C1 segment of cervical spinal cord (tissue), 14 donors: Measurements from ENCODE around the gene ZNF267.
"Not testable (repeated sequence)": the region's sequence is repeated elsewhere in the genome, so short reads cannot be mapped to it uniquely, and the experiment has no call there.

Source experiments
- DNase-seq, 14 donors: peaks; one replicate each; lab custom pipeline; 2025; lab: John Stamatoyannopoulos, UW

Gene ZNF267

DNA sequence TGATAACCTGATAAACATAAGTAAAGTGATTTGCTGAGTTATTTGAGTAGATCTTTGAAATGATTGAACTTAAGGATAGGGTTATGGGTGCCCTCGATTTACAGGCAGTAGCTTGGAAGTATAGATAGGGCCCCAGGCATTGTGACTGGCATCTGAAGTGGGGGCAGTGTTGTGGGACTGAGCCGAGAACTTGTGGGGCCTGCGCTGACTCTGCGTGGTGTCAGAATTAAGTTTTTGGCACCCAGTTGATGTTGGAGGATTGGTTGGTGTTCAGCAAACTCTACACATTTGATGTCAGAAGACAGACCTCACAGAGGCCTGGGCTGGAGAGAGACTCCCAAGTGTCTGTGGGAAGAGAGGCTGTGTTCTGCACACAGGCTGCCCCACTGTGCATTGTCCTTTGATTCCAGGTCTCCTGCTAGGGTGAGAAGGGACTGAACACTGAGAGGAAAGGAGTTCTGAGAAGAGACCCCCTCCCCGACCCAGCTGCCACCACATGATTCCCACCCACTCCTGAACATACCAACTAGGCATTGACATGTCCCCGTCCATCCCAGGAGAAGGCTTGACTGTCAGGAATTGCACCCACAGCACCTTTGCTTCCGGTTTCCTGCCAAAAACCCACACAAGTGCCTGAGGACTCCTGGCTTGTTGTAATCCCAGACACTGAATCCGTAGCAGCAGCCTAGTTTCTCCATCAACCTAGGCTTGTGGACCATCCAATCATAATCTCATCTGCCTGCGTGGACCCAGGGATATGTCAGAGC, 4.5 kb downstream of the ZNF267 start:
- no peak for DNase-seq

DNA sequence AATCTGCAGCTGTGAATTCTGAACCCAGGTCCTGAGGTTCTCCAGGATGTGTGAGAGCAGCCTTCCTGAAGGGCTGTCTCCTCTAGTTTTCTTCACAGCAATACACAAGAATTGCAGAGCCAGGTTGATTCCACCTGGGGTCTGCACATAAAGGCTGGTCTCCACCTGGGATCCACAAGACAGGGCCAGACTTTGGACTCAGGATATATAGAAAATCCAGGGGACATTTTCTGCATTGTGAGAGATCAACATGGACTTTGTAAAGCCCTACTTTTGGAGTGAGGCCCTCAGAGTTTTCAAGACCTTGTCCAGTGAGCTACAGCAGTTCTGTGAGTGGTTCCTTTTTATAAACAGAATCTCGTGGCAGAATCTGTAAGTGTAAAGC, 6.3 kb downstream of the ZNF267 start:
- no peak for DNase-seq

DNA sequence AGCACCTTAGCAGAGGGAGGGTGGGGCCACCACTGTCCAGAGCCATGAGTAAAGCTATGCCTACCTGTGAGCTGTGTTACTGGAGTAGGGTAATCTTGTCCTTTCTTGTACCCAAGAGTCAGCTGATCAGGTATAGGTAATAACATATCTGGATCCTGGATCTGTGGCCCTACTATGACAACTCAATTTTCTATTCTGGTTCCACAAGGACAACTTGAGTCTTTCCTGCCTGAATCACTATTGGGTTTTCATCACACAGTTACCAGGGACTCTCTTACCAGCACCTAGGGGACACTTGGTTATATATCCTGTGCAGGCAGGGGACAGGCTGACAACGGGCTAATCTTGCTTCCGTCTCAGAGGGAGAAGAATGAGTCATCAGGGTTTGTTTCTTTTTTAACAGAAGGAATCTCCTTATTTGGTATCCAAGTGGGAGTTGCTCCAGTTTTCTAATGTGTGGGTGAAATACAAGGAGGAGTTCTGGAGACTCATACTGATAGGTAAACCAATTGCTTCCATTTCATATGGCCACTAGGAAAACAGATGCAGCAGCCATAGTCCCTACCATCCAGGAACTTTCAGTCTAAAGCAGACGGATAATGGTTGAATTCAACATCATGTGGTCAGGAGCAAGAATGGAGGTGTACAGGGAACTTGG, 6.8 kb downstream of the ZNF267 start:
- DNase-seq, result peak in 1 of 14 donors; percentile 26

DNA sequence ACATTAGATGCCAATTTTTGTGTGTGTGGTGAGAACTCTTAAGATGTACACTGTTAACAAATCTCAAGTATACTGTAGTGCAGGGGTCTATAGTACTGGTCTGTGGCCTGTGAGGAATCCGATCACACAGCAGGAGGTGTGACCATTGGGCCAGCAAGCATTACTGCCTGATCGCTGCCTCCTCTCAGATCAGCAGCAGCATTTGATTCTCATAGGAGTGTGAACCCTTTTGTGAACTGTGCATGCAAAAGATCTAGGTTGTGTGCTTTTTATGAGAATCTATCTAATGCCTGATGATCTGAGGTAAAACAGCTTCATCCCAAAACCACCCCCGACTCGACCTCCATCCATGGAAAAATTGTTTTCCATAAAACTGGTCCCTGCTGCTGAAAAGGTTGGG, 12.6 kb downstream of the ZNF267 start:
- no peak for DNase-seq

DNA sequence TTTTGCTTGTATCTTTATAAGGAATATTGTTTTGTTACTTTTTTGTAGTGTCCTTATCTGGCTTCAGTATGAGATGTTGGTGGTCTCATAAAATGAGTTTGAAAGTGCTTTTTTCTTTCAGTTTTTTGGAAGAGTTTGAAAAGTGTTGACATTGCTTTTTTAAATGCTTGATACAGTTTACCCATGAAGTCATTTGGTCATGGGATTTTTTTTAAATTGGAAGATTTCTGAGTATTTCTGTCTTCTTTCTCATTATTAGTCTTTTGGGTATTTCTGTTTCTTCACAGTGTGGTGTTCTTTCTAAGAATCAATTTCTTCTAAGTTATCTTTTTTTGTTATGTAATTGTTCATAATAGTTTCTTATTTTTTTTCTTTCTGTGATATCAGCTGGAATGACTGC, 15.1 kb downstream of the ZNF267 start:
- DNase-seq, result no peak

DNA sequence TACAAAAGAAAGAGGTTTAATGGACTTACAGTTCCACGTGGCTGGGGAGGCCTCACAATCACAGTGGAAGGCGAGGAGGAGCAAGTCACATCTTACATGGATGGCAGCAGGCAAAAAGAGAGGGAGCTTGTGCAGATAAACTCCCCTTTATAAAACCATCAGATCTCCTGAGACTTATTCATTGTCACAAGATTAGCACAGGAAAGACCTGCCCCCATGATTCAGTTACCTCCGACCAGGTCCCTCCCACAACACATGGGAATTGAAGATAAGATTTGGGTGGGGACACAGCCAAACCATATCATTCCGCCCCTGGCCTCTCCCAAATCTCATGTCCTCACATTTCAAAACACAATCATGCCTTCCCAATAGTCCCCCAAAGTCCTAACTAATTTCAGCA, 18.5 kb downstream of the ZNF267 start:
- not testable (repeated sequence) for DNase-seq

DNA sequence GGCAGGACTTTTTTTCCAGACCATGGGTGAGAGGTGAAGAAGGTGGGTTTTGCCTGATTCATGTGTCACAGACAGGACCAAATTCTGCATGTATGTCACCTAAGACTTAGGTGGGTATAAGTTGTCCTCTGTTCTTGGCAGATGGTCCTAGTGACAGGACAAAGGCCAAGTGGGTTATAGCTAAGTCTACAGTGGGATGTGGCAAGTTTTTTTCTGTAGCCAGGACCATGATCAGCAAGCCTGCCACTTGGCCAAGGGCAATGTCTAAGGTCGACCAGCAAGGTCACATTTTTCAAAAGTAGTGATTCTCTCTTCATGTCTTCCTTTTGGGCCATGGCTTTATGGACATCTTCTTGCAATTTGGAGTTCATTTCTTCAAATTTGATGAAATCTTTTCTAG, 20.2 kb downstream of the ZNF267 start:
- DNase-seq, result no peak

DNA sequence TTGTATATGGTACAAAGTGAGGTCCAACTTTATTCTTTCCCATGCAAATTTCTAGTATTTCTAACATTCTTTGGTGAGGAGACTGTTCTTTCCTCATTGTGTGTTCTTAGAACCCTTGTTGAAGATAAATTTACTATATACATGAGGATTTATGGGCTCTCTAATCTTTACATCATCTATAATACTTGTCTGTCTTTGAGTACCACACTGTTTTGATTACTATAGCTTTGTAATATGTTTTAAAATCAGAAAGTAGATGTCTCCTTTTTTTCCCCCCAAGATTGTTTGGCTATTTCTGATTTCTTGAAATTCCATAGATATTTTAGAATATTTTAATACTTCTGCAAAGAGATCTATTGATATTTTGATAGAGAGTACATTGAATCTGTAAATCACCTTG, 23.7 kb downstream of the ZNF267 start:
- no peak for DNase-seq

DNA sequence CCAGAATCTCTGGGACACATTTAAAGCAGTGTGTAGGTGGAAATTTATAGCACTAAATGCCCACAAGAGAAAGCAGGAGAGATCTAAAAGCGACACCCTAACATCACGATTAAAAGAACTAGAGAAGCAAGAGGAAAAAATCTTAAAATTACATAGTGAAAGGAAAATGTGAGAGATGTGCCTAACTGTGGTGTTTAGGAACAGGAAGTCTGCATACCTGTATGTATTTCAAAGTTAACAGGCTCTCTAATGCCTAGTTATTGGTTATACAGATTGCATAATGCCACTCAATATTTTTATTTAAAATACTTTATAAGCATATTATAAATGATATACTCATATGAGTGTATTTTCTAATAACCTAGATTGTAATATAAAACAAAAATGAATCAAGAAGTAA, 25.9 kb downstream of the ZNF267 start:
- no peak for DNase-seq

DNA sequence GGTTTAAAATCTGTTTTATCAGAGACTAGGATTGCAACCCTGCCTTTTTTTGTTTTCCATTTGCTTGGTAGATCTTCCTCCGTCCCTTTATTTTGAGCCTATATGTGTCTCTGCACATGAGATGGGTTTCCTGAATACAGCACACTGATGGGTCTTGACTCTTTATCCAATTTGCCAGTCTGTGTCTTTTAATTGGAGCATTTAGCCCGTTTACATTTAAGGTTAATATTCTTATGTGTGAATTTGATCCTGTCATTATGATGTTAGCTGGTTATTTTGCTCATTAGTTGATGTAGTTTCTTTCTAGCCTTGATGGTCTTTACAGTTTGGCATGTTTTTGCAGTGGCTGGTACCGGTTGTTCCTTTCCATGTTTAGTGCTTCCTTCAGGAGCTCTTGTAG, 31.0 kb downstream of the ZNF267 start:
- not testable (repeated sequence) for DNase-seq

DNA sequence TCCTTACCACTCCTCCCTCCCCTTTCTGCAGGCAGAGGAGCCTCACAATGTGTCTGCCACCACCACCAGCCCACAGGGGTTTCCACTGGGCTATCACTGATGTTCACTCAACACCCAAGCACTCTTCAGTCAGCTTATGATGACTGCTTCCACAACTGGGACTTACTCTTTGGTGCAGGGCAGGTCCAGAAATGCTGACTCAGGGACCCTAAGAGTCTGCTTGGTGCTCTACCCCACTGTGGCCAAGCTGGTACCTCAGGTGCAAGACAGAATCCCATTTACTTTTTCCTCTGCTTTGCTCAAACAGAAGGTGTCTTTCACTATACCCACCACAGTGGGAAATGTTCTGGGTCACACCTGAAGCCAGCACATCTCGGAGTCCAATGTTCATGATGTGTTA, 40.1 kb downstream of the ZNF267 start:
- no peak for DNase-seq

DNA sequence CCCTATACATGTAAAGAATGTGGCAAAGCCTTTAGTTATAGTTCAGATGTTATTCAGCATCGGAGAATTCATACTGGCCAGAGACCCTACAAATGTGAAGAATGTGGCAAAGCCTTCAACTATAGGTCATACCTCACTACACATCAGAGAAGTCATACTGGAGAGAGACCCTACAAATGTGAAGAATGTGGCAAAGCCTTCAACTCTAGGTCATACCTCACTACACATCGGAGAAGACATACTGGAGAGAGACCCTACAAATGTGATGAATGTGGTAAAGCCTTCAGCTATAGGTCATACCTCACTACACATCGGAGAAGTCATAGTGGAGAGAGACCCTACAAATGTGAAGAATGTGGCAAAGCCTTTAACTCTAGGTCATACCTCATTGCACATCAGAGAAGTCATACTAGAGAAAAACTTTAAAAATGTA, 42.5 kb downstream of the ZNF267 start:
- no peak for DNase-seq

DNA sequence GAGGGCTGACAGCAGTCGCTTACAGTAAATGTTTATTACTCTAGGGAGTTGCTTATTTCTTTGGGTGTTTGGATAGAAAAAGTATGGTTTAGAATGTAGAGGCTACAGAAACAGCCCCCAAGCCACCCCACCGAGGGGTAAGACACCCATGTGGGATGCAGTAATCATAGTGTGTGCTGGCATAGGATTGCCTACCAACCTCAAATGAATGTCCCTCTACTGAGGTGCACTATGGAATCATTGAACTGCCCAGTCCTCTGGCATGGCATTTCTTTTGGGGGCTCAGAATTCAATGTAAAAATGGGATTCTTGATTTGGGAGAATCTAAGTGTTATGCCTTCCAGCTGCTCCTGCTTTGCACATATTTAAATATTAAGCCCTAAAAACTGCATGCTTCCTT, 46.8 kb downstream of the ZNF267 start:
- no peak for DNase-seq

DNA sequence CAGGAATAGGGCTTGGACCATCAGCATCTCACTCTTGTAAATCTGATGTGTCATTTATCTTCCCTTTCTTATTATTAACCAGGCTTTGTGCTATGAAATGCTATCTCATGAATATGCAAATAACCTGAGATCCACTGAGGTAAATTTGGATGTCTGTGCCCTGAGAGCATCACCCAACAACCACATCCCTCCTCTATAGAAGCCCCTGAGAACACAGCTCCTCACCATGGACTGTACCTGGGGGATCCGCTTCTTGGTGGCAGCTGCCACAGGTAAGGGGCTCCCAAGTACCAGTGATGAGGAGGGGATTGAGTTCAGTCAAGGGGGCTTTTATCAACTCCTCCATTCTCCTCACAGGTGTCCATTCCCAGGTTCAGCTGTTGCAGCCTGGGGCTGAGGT, 78.2 kb downstream of the ZNF267 start:
- DNase-seq, result not testable (repeated sequence)

DNA sequence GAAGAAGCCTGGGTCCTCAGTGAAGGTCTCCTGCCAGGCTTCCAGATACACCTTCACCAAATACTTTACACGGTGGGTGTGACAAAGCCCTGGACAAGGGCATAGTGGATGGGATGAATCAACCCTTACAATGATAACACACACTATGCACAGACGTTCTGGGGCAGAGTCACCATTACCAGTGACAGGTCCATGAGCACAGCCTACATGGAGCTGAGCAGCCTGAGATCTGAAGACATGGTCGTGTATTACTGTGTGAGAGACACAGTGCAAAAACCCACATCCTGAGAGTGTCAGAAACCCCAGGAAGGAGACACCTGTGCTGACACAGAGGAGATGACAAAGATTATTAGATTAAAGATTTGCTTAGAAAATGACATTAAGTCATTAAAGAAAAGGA, 78.6 kb downstream of the ZNF267 start:
- not testable (repeated sequence) for DNase-seq

DNA sequence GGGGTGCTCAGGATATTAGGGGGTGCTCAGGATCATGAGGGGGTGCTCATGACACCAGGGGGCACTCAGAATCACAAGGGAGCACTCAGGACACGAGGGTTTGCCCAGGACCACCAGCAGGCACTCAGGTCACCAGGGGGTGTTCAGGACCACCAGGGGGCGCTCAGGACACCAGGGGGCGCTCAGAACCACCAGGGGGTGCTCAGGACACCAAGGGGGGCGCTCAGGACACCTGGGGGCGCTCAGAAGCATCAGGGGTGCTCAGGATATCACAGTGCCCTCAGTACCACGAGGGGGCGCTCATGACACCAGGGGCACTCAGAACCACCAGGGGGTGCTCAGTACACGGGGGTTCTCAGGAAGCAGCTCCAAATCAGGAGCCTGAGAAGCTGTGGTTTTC, 82.6 kb downstream of the ZNF267 start:
- DNase-seq, result not testable (repeated sequence)

DNA sequence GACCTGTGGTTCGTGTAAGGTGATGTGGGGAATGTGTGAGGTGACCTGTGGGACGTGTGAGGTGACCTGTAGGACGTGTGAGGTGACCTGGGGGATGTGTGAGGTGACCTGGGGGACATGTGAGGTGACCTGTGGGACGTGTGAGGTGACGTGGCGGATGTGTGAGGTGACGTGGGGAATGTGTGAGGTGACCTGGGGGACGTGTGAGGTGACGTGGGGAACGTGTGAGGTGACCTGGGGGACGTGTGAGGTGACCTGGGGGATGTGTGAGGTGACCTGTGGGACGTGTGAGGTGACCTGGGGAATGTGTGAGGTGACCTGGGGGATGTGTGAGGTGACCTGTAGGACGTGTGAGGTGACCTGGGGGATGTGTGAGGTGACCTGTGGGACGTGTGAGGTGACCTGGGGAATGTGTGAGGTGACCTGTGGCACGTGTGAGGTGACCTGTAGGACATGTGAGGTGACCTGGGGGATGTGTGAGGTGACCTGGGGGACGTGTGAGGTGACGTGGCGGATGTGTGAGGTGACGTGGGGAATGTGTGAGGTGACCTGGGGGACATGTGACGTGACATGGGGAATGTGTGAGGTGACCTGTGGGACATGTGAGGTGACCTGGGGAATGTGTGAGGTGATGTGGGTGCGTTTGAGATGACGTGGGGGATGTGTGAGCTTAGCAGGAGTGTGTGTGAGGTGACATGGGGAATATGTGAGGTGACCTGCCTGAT, 86.7 kb downstream of the ZNF267 start:
- not testable (repeated sequence) for DNase-seq
